Endothelial cell of umbilical vein (primary cell): Measurements from ENCODE around the gene SPSB2. TPM values are rescaled to one million over a fixed set of nuclear protein-coding genes. Genes with fewer than 3 reads are reported as not detected.

Source experiments
- BruUV-seq: library from RNA; stranded (reverse); fragments of 400-500 nt; replicated peaks from 2 replicates; lab custom pipeline; 2021; lab: Mats Ljungman, UMichigan
- CTCF ChIA-PET: fragments of 300-600, 350-600 bp; sonication (Branson Sonifier 250); formaldehyde crosslinking; loops from one replicate; lab custom pipeline; 2021; ENCODE audit warnings: antibody characterized with exemption, inconsistent platforms; lab: Charles Lee
- POLR2A ChIA-PET: fragments of 300-600, 350-600 bp; sonication (Branson Sonifier 250); formaldehyde crosslinking; loops from one replicate; lab custom pipeline; 2021; ENCODE audit warnings: antibody characterized with exemption, inconsistent platforms; lab: Charles Lee
- DNase-seq: peaks from one replicate; pipeline ENCODE4 v3.0.0-alpha.2; 2011; ENCODE audit warnings: low read depth, low spot score
- FAIRE-seq: peaks from 2 replicates; lab custom pipeline; 2011; peaks lifted over from hg19 to GRCh38; lab: Jason Lieb, UNC
- H2AFZ ChIP-seq: 2 replicates; pipeline ENCODE4 v1.6.0; 2012; ENCODE audit warnings: low read depth, low read length, control low read depth, inconsistent platforms
- H3K27ac ChIP-seq: 2 replicates; pipeline ENCODE4 v1.5.1; 2011; ENCODE audit warnings: low read depth, mild to moderate bottlenecking, control low read depth, low read length, moderate library complexity; ENCODE audit not compliant: insufficient read depth
- H3K27me3 ChIP-seq, 2 experiments: 2 replicates each; pipeline versions ENCODE4 v1.6.0 to v1.6.1; 2011; ENCODE audit warnings: low read length in 2 of 2, mixed read lengths in 1 of 2; ENCODE audit not compliant: control insufficient read depth in 2 of 2, insufficient read depth in 2 of 2
- H3K36me3 ChIP-seq, 2 experiments: 2 replicates in 1 of 2; 3 replicates in 1 of 2; pipeline ENCODE4 v1.5.1; 2011; ENCODE audit warnings: low read length in 2 of 2, mild to moderate bottlenecking in 1 of 2, moderate library complexity in 1 of 2; ENCODE audit not compliant: control insufficient read depth in 2 of 2, insufficient read depth in 2 of 2; ENCODE audit errors: extremely low read depth in 1 of 2
- H3K4me1 ChIP-seq: 3 replicates; pipeline ENCODE4 v1.5.1; 2011; ENCODE audit warnings: mild to moderate bottlenecking, low read length; ENCODE audit not compliant: control insufficient read depth, insufficient read depth; ENCODE audit errors: extremely low read depth
- H3K4me2 ChIP-seq: 2 replicates; pipeline ENCODE4 v1.6.1; 2011; ENCODE audit warnings: low read length, control low read depth, mixed read lengths; ENCODE audit not compliant: insufficient read depth
- H3K4me3 ChIP-seq, 3 experiments: fragments of 200-600 bp in 1 of 3; sonication (generic), shearing (Covaris generic) in 1 of 3; replicated peaks in 1 of 3; 2 replicates each; pipeline ENCODE4 v1.5.1; 2011 to 2016; ENCODE audit warnings: control low read depth in 3 of 3, low read length in 3 of 3, mild to moderate bottlenecking in 2 of 3, inconsistent platforms in 1 of 3, low read depth in 1 of 3, moderate library complexity in 1 of 3; ENCODE audit not compliant: insufficient read depth in 1 of 3
- H3K79me2 ChIP-seq: 2 replicates; pipeline ENCODE4 v1.6.0; 2012; ENCODE audit warnings: low read length, inconsistent platforms; ENCODE audit not compliant: control insufficient read depth, insufficient read depth
- H3K9ac ChIP-seq: replicated peaks from 2 replicates; pipeline ENCODE3; 2011; ENCODE audit warnings: low read length, control low read depth; ENCODE audit not compliant: insufficient read depth; ENCODE audit errors: extremely low read depth
- H3K9me1 ChIP-seq: replicated peaks from 3 replicates; pipeline ENCODE4 v1.6.0; 2011; ENCODE audit warnings: mild to moderate bottlenecking, low read length; ENCODE audit not compliant: control insufficient read depth, insufficient read depth; ENCODE audit errors: extremely low read depth
- H3K9me3 ChIP-seq: replicated peaks from 2 replicates; pipeline ENCODE4 v1.5.1; 2012; ENCODE audit warnings: low read length, inconsistent platforms; ENCODE audit not compliant: control insufficient read depth, insufficient read depth
- H4K20me1 ChIP-seq: replicated peaks from 2 replicates; pipeline ENCODE3; 2011; ENCODE audit warnings: mild to moderate bottlenecking, low read length; ENCODE audit not compliant: control insufficient read depth, insufficient read depth; ENCODE audit errors: extremely low read depth
- CTCF ChIP-seq, 2 donors: IDR thresholded peaks; 1 replicate in 1 of 2; 2 replicates in 1 of 2; pipeline ENCODE4 v1.5.1; 2011; ENCODE audit warnings: low read length in 2 of 2, mild to moderate bottlenecking in 2 of 2, moderate library complexity in 2 of 2, control low read depth in 1 of 2, inconsistent platforms in 1 of 2, low read depth in 1 of 2; ENCODE audit not compliant: insufficient read depth in 1 of 2; ENCODE audit errors: extremely low read depth in 1 of 2
- EZH2 ChIP-seq: IDR thresholded peaks from 2 replicates; pipeline ENCODE4 v1.6.1; 2012; ENCODE audit warnings: borderline replicate concordance, low read depth, mild to moderate bottlenecking, moderate library complexity, low read length, inconsistent platforms; ENCODE audit not compliant: severe bottlenecking
- FOS ChIP-seq: IDR thresholded peaks from 2 replicates; pipeline ENCODE4 v1.6.1; 2011; ENCODE audit warnings: mild to moderate bottlenecking, low read length, moderate library complexity, borderline replicate concordance; ENCODE audit not compliant: insufficient read depth
- GATA2 ChIP-seq: IDR thresholded peaks from 2 replicates; pipeline ENCODE4 v1.7.0; 2011; ENCODE audit warnings: low read depth, mild to moderate bottlenecking, moderate library complexity, mixed read lengths, low read length; ENCODE audit not compliant: insufficient read length, insufficient read depth
- JUN ChIP-seq: IDR thresholded peaks from 2 replicates; pipeline ENCODE4 v1.6.1; 2011; ENCODE audit warnings: borderline replicate concordance, low read depth; ENCODE audit not compliant: insufficient read length, insufficient read depth
- MAX ChIP-seq: IDR thresholded peaks from 2 replicates; pipeline ENCODE4 v1.6.1; 2011; ENCODE audit not compliant: insufficient read depth, insufficient read length
- POLR2A ChIP-seq: IDR thresholded peaks from 2 replicates; pipeline ENCODE4 v1.6.1; 2012; ENCODE audit warnings: low read depth, mild to moderate bottlenecking, control low read depth, low read length
- POLR2AphosphoS5 ChIP-seq: IDR thresholded peaks from 2 replicates; pipeline ENCODE4 v1.6.1; 2012; ENCODE audit warnings: low read depth, mild to moderate bottlenecking, control low read depth, low read length, moderate library complexity; ENCODE audit not compliant: insufficient read depth
- dilution Hi-C: fragments of 300-500 bp; cut with MboI; formaldehyde crosslinking; loops from one replicate; pipeline ENCODE4 v1.15.0; 2019; ENCODE audit warnings: low sequenced_read_pairs; ENCODE audit not compliant: extremely low pct_ligation_motif_present
- intact Hi-C: fragments of 100-400 bp; cut with micrococcal nuclease; formaldehyde crosslinking; loops from one replicate; pipeline ENCODE4 v1.10.0; 2022
- polyA plus RNA-seq, 4 experiments: library from polyadenylated mRNA; depleted of rRNA in 3 of 4; stranded (reverse) in 3 of 4; unstranded in 1 of 4; fragments of >200 nt; gene quantifications; 2 replicates each; pipeline versions ENCODE4 v1.2.1 to v1.2.3, GENCODE V29; 2011 to 2012; ENCODE audit warnings: missing spikeins in 1 of 4
- total RNA-seq: library from RNA; stranded (reverse); gene quantifications from 2 replicates; pipeline ENCODE4 v1.2.3, GENCODE V29; 2021

The SPSB2 gene
- total and polyA plus RNA-seq, 2 donors (not counting 3 experiments of a cell fraction or from before 2014, with no cell fraction given) = 3.8 to 6.9 TPM

GRCh38 chr12:6824901-6825381 lies 48.2 kb downstream of the SPSB2 start:
- no peak overlapping the region for H3K27ac ChIP-seq
- H3K9me3 ChIP-seq = no peaks in the 10 kb centered on the region
- H4K20me1 ChIP-seq = no peaks in the 10 kb centered on the region
- no peak overlapping the region for H3K9ac ChIP-seq
- no peaks in the 10 kb centered on the region for H3K9me1 ChIP-seq
- dilution Hi-C loops = no loop called here
- H3K4me1 ChIP-seq = peaks cover 23% of the 10 kb centered on the region
- peaks cover 17% of the 10 kb centered on the region for H3K79me2 ChIP-seq
- no peak overlapping the region for H2AFZ ChIP-seq
- H3K4me3 ChIP-seq = no peak overlapping the region
- ChIA-PET POLR2A (interaction anchor here (1.1 kb wide), 1 partner anchor 59 kb away, joined by 4 read pairs; the partner anchor contains the start of gene PTMS), CTCF (interaction anchor here (0.6 to 12.0 kb wide), 23 partner anchors 10 to 271 kb away, joined by 3 to 148 read pairs (median 5); partner anchors contain the start of genes CD4, COPS7A, LAG3 and MLF2)
- BruUV-seq = no TSS peak
- no peak overlapping the region for H3K4me2 ChIP-seq
- FAIRE-seq = no peak
- intact Hi-C loops = loop anchor here (1.0 kb wide), 5 partner anchors 46 to 208 kb away; partner anchors contain the start of gene MLF2
- TF ChIP-seq EZH2 (no peak), MAX (no peak), POLR2AphosphoS5 (no peak), GATA2 (no peak), POLR2A (no peak), FOS (peak; percentile 16), JUN (no peak), CTCF (IDR thresholded peaks at IDR 0.05; ENCODE audit: extremely low read depth in 1 of 2, insufficient read depth in 1 of 2, low read depth in 1 of 2, low read length in 2 of 2) (no peak)
- peaks cover 3% of the 10 kb centered on the region in 2 experiments for H3K27me3 ChIP-seq
- no peak for DNase-seq
- H3K36me3 ChIP-seq = no peaks in the 10 kb centered on the region
